Fibroblast of the aortic adventitia (primary cell): ENCODE results near the gene MAP1B. TPM values are rescaled to one million over a fixed set of nuclear protein-coding genes. Genes with fewer than 3 reads are reported as not detected.
"Not testable (repeated sequence)": the region's sequence is repeated elsewhere in the genome, so short reads cannot be mapped to it uniquely, and the experiment has no call there.

Experiments used
- DNase-seq: peaks from one replicate; pipeline ENCODE4 v3.0.0-alpha.2; 2010; ENCODE audit warnings: low read depth
- H3K4me3 ChIP-seq: 2 replicates; pipeline ENCODE4 v1.5.1; 2011; ENCODE audit warnings: low read depth, mild to moderate bottlenecking, control low read depth, low read length, moderate library complexity
- CTCF ChIP-seq: IDR thresholded peaks from 2 replicates; pipeline ENCODE4 v1.5.1; 2011; ENCODE audit warnings: mild to moderate bottlenecking, low read length, control low read depth, inconsistent platforms; ENCODE audit not compliant: insufficient read depth
- total RNA-seq: library from RNA; depleted of rRNA; stranded (reverse); fragments of >200 nt; gene quantifications from 2 replicates; pipeline ENCODE4 v1.2.3, GENCODE V29; 2012; ENCODE audit warnings: low replicate concordance

Gene MAP1B
- total RNA-seq, 1 donor = 401 TPM

- DNase-seq = no peak
- H3K4me3 ChIP-seq = no peak overlapping the region
- TF ChIP-seq CTCF = no peak
Measured at GRCh38 chr5:72077390-72077789, 29.9 kb upstream of the MAP1B start.

- no peak for DNase-seq
- H3K4me3 ChIP-seq = no peak overlapping the region
- TF ChIP-seq CTCF = no peak
Measured at GRCh38 chr5:72079288-72079687, 28.0 kb upstream of the MAP1B start.

DNA sequence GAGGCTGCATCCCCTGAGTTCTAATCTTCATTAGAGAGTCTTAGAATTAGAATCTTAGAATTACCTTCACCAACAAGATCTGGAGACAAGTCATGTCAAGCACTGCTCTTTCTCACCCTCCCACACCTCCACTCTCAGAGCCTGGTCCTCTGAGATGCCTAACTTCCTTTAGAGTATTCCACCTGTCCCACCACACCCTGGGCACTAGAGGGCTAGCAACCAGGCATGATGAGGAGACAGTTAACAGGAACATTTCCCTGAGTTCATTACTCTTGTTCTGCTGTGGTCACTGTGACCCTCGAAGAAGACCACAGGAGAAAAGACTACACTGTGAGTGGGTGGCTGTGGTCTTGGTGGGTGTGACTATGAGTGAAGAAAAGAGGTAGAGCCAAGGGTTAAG is 25.2 kb upstream of the MAP1B start:
- H3K4me3 ChIP-seq = no peak overlapping the region
- no peak for DNase-seq
- TF ChIP-seq CTCF = peak; percentile 7

DNA sequence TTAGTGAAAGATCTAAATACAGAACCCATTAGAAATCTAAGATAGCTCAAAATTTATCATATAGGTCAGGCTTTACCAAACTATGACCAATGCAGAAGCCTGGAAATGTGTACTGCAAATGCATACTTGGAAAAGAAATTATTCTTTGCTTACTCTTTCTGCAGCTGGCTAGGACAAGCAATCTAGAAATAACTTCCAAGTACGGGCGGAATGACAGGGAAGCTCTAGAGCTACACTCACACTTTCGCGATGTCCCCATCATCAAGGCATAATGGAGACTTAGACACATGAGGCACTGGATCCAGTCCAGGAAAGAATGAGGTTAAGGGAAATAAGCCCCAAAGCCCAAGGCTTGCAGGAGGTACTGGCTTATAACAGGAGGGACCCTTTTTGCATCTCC is 22.4 kb upstream of the MAP1B start:
- no peak for TF ChIP-seq CTCF
- DNase-seq = no peak
- no peak overlapping the region for H3K4me3 ChIP-seq

GRCh38 chr5:72085319-72085718 is 22.0 kb upstream of the MAP1B start:
- TF ChIP-seq CTCF = no peak
- H3K4me3 ChIP-seq = no peak overlapping the region
- no peak for DNase-seq

DNA sequence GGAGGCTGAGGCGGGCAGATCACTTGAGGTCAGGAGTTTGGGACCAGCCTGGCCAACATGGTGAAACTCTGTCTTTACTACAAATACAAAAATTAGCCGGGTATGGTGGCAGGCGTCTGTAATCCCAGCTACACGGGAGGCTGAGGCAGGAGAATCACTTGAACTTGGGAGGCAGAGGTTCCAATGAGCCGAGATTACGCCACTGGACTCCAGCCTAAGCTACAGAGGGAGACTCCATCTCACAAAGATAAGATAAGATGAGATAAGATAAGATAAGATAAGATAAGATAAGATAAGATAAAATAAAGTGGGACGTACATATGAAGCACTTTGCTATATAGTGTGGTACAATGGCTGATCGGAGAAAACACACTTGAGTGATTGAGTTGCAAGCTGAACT is 17.6 kb upstream of the MAP1B start:
- not testable (repeated sequence) for H3K4me3 ChIP-seq
- peak; percentile 10 for DNase-seq

- no peak for DNase-seq
- TF ChIP-seq CTCF = no peak
- no peak overlapping the region for H3K4me3 ChIP-seq
Measured at GRCh38 chr5:72092074-72092473, 15.2 kb upstream of the MAP1B start.
